ENCODE results near the gene VTI1A.
"Not testable (repeated sequence)": the region's sequence is repeated elsewhere in the genome, so short reads cannot be mapped to it uniquely, and the experiment has no call there.

VTI1A gene

DNA sequence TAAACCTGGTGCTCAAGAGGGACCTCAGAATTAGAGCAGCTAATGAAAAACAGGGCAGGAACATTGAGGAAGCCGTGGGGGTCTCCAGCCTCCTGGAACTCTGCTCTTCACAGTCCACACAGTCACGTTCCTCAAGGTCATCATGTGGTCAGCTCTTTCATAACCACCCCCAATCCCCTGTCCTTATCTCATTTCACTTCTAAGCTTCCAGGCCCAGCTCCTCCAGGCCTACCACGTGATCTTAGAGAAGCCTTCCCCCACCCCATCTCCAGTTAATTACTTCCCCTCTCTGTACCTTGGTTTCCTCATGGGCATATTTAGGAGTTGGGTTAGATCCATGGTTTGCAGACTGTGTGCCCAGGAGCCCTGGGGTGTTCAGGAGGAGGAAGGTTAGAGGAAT, 396.6 kb downstream of the VTI1A start:
- no peak for DNase-seq

DNA sequence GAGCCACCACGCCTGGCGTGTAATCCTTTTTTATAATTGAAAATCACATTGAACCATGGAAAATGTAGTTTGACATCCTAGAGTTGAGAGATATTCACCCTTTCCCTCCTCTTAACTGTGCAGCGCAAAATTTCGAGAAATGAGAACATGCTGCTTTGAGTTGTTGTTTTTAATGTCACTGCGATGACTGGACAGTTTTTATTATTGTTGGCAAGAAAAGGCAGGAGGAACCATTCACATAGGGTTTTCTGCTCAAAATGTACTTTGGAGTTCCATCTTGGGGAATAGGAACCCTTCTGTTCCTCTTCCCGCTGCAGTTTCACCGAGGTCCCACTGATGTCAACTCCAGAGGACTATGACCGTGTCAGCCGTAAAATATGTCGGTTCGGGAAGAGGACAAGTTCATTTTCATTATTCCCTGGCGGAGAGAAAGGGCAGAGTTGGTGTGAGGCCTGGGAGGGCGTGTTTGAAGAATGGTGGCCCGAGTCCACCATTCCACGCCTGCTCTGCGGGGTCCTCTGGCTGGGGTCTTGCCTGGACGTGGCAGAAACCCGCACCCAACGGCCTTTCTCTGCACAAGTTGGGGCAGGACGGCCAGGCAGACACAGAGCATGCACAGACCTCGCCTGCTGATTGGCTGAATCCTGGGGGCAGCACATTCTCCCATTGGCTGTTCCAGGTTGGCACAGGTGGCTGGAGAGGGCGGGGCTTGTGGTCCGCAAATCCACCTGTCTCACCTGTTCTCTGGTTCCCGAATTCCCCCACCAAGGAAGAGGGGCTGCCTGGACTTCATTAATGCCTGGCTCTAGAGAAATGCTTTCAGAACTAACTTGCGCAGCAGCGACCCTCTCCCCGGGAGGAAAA, 397.9 kb downstream of the VTI1A start:
- no peak for DNase-seq

DNA sequence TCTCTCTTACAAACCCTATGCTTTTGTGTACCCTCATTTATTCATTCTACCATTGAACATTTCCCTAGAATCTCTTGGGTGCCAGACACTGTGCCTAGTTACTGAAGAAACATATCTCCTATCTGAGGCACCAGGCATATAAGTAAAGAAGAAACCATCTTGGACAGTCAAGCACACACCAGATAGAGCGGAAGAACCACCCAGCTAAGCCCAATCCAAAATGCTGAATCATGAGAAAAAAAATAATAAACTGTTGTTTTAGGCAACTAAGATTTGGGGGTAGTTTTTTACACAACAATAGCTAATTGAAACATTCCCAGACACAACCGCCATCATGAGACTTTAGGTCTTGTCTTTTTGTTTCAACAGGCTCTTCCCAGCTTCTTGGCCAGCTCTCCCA, 400.8 kb downstream of the VTI1A start:
- DNase-seq, result no peak

DNA sequence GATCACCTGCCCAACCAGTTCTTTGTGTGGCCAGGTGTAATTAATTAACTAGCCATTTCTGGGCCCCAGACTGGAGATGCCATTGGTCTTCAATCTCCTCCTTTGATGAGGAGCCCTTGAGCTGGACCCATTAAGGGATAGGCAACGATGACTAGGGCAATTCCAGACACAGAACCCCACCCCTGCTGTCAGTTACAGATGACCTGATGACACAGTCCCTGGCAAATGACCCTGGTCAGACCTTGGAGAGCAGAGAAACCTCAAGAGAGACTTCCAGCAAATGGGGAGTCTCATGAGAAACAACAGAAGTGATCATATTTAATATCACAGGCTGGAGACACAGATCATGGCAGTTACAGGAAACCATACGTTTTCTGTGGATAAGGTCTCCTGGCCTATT, 401.2 kb downstream of the VTI1A start:
- DNase-seq, result no peak

DNA sequence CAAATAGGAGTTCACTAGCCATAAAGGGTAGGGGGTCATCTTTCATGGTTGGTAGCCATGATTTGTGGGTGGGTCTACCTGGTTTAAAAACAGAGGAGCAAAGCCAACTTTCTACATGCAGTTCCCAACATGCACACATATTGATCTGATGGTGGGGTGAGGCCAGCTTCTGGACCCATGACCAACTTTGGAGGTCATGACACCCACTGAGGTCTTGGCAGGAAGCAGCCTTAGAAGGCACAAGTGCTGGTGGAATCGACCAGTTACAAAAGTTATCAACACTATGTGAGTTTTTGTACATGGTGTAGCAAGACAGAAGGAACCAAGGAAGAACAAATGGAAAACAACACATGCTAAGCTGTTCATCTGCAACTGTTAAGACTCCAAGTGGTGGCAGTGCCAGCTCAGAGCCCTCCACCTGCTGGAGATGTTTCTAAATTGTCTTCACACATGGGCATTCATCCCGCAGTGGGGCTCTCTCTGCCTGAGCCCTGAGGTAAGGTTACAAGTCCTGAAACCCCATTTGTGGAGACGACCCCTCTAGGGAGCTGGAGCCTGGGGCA, 401.9 kb downstream of the VTI1A start:
- no peak for DNase-seq

DNA sequence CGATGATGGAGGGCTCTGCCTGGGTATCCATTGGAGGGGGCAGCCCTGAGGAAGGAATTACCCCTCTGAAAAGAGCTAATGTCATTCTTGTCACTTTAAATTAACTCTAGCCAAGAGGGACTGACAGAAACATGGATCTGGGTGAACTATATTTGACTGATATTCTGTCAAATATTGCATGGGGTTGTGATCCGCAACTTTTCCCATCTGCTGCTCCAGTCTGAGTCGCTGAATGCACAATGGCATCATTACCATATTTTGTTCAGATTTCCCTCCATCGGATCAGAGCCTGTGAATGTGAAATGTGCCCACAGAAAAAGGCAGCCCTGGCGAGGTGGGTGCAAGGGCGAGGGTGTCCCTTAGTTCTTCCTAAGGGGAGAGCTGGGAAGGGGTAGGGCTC, 402.5 kb downstream of the VTI1A start:
- DNase-seq, result no peak

DNA sequence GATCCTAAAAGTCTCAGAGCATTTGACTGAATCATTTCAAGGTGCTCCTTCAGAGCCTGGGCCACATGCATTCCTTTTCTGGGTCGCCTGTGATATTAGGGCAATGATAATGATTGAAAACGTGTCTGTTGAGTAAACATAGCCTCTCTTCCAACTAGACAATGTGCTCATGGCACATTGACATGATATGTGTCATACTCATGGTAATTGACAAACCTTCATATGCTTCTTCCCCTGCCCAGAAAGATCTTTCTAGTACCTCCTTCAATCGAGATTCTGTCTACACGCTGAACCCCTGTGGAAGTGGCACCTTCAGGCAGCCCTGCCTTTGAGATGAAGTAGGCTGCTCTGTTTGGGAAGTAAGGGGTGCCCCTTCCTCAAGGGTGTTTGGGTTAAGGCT, 404.2 kb downstream of the VTI1A start:
- DNase-seq, result no peak

DNA sequence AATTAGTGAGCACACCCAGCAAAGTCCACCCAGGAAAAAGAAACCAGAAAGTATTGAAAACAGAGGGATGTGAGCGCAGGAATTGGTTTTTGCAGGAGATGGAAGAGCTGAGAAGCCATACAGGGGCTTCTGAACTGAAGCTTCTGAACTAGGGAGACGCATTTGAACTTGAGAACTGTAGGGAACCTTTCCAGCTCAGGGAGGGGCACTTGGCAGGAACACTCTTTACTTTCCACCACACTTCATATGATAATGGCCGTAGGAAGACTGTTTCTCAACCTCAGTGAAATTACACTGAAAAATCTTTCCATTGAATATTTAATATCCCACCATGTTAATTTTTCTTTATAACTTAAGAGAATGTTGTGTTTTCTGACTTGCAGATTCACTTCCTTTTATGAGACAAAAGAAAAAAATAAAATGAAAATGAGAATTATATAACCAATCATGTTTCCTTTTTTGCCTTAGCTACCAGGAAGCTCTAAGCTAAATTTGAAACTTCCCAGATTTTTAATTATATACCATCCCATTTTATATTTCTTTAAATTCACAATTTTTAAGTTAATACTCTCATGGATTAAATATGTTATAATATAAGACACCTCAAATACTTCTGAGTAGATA, 404.7 kb downstream of the VTI1A start:
- DNase-seq, result no peak

DNA sequence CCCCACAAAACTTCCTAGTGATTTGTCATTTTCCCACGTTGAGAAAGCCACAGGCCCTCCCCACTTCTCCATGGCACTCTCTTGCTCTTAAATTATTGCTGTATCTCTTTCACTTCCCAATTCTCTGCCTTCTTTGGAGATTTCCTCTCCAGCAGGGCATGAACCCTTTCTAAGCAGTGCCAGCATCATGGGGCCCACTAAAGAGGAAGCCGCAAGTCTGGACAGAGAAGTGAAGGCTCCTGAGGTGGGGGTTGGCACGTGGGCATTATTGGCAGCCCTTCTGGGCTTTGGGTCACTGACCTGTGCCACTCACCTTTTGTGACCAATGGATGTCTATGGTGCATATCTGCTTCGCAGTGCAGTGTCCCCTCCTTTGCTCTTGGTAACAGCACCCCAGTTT, 405.3 kb downstream of the VTI1A start:
- DNase-seq, result no peak

DNA sequence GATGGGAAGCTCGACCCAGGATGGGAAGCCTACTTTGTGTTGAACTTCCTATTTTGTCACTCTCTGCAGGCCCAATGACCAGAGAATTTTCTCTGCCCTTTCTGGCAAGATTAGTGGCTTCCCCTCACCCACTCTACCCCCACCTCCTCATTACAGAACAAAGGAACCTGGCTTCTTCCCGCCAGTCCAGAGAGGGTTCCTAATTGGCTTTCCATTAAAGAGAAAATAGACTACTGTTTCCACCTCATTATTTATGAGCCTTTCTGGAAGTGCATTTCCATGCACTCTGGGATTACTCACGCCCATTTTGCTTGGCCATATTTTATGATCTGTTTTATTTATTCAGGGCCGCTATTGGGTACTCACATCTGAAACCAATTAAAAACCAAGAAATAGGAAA, 408.1 kb downstream of the VTI1A start:
- DNase-seq, result no peak

DNA sequence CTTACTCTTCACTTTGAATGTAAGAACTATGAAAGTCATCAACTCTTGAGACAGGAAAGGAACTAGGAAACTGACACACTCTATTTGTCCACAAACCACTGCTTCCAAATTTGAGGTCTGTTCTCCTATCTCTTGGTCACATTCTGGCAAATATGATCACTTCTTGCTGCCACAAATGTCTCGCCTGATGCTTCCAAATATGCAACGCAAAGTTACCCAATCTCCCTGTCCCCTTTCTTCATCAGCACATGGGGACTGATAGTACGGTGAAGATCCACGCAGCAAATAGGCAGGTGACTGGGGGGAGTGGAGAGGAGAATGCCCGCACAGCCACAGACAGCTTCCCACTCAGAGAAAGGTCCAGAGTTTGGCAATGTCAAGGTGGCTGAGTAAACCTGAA, 410.5 kb downstream of the VTI1A start:
- no peak for DNase-seq

DNA sequence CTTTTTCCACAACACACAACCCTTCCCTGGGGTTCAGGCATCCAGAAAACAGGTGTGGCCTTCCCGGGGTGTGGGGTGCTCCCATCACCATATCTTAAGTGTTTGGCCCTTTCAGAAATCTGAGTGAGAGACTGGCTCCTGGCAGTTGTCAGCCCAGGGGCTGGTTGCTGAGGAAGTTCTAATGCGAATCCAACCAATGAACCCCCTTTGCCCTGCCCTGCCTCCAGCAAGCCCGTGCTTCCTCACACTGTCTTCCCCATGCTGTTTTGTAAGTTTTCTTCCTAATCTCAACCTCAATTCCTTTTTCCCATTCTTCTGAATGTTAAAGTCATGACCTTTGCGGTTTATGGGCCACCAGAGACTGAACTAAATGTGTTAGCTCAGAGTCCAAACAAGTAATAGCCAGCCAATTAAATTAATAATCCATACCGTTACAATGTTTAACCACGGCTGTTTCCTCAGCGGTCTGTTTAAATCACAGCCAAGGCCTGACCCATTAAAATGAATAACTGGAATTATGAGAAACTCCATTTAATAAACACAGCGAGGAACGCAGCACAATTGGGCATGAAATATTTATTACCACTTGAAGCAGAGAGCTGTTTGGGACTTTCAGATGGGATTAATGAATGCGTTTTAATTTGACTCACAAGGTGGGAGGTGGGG, 412.1 kb downstream of the VTI1A start:
- no peak for DNase-seq

DNA sequence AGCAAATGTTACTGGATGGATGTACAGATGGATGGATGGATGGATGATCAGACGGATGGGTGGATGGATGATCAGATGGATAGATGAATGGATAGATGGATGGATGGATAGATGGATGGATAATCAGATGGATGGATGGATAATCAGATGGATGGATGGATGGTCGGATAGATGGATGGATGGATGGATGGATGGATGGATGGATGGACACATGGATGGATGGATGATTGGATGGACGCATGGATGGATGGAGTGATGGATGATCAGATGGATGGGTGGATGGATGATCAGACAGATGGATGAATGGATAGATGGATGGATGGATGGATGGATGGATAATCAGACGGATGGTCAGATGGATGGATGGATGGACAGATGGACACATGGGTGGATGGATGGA, 412.8 kb downstream of the VTI1A start:
- no peak for DNase-seq

DNA sequence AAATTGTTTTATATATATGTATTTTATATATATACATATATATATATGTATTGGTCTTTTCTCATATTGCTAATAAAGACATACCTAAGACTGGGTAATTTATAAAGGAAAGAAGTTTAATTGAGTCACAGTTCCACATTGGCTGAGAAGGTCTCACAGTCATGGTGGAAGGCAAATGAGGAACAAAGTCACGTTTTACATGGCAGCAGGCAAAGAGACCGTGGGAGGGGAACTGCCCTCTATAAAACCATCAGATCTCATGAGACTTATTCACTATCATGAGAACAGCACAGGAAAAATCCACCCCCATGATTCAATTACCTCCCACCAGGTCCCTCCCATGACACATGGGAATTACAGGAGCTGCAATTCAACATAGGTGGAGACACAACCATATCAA, 416.4 kb downstream of the VTI1A start:
- DNase-seq, result not testable (repeated sequence)
